GM18505 (cell line): ENCODE measurements around the gene KRTCAP3.

Experiments
- ATAC-seq: cut with Tn5 transposase; IDR thresholded peaks from one replicate; pipeline ENCODE4 v1.9.1; 2021; ENCODE audit not compliant: unreplicated experiment
- POLR2A ChIP-seq: IDR thresholded peaks from 4 replicates; pipeline ENCODE4 v1.6.1; 2011; ENCODE audit warnings: borderline replicate concordance; ENCODE audit not compliant: insufficient read depth, insufficient read length; ENCODE audit errors: extremely low read depth

Gene KRTCAP3

DNA sequence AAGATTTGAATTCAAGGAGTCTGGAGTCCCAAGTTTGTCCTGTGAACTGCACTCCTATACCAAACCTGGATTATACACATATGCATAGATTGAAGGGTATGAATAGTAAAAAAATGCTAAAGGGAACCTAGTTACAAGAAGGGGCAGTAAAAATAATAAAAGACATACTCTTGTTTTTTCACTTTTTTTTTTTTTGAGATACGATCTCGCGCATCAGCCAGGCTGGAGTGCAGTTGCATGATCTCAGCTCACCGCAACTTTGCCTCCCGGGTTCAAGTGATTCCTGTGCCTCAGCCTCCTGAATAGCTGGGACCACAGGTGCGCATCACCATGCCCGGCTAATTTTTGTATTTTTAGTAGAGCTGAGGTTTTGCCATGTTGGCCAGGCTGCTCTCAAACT lies 22.3 kb downstream of the KRTCAP3 start:
- TF ChIP-seq POLR2A = no peak
- no peak for ATAC-seq

DNA sequence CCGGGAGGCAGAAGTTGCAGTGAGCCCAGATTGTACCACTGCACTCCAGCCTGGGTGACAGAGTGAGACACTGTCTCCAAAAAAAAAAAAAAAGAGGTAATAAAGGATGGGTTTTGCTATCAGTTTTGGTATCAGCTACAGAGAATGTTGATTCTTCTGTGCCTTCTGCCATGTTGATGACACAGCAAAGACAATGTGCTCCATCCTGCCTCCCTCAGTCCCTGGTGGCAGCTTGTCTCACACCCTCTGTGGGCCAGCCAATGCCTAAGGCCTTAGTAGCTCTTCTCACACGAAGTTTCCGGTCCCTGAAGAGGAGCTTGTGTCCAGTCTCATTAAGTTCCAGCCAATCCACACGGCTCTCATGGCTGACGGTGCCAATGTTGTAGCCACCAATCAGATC lies 29.8 kb downstream of the KRTCAP3 start:
- no peak for ATAC-seq

DNA sequence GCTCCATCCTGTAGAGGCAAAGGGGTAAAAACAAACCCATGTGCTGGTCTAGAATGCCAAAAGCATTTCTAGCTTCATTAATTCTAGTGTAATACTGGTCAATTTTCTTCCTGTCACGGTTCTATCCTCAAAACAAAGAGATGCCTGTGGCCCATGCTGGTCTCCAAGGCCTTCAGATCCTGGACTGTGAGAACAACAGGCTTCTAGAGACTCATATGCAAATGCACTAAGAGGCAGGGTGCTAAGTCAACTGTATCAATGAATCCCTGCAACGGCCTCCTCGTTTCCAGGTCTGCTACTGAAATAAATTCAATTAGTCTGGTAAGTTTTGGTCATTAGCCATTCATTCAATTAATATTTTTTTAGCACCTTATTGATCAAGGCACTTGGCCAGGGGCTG lies 43.3 kb downstream of the KRTCAP3 start:
- TF ChIP-seq POLR2A = no peak
- no peak for ATAC-seq

More for the DNA sequence above, 29.8 kb downstream of the KRTCAP3 start:
- no peak for TF ChIP-seq POLR2A

DNA sequence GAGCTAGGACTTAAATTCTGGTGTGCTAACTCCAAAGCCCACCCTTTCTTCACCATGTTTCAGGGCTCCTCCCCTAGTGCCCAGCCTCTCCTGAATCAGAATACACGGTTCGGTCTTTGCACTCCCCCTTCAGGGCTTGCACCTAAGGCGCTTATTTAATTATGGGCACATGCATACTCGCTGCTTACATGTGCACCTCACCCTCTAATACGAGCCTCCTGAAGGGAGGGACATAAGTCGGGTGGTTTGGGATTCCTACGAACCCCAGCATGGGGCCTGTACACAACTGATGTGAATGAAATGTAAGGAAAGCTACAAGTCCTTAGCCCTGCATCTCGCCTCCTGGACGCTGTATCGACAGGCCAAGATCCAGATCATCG lies 46.9 kb downstream of the KRTCAP3 start:
- no peak for TF ChIP-seq POLR2A
- ATAC-seq = no peak

DNA sequence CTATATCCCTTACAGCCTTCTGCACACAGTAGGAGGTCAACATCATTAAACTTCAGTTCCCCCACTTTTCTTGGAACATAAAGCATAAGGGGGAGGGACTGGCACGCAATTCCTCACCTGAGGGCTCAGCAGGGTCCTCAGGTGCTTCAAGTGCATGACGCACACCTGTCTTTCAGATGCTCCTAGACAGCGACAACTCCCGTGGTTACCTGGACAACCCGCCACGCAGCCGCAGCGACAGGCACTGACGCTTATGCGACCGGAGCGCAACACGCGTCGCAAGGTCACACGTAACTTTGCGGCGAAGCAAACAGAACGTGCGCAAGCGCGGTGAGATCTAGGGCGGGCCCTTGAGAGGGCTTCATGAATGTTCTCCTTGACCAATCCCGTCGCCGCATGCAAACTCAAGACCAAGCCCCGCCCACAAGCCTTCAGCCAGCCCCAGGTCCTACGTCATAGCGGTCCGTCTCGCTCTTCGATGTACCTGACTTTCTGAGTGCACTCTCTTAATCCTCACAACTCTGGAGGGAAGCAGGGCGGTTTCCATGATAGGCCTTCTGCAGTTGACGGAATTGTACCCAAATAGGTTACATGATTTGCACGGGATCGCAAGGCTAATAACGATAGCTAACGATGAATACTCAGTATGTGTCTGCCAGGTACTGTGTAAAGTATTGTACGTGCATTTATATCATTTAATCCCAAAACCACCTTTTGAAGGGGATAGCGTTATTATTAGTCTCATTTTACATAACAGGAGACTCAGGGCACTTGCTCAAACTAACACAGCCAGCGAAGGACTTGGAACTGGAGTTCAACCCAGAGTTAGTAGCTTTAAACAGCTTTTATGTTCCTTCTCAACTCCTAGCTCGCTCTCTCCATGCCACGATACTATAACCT lies 47.6 kb downstream of the KRTCAP3 start, which contains the start of gene IFT172:
IFT172 (minus strand) TSS at position 246 of the 900 bp plus-strand sequence; CDS start at position 156, 90 bp downstream.
- peak; percentile 93 for ATAC-seq

DNA sequence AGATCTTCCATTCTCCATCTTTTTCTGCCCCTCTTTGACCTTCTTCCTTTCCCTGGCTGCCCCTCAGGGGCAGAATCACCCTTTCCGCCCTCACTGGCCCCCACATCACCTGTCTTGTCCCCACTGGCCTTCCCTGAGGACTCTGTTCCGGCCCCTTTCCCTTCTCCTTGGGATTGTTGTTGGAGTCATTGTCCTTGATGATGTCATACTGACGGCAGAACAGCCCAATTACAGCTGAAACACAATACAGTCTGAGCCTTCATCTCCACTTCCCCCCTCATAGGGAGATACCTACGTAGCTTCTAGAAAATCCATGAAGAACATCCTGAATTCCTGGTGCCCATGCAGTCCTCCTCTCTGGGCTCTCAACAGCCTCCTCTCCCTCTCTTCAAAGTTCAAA lies 50.4 kb downstream of the KRTCAP3 start:
- no peak for ATAC-seq

More for the DNA sequence above, 47.6 kb downstream of the KRTCAP3 start, which contains the start of gene IFT172:
- TF ChIP-seq POLR2A = peak; percentile 52

DNA sequence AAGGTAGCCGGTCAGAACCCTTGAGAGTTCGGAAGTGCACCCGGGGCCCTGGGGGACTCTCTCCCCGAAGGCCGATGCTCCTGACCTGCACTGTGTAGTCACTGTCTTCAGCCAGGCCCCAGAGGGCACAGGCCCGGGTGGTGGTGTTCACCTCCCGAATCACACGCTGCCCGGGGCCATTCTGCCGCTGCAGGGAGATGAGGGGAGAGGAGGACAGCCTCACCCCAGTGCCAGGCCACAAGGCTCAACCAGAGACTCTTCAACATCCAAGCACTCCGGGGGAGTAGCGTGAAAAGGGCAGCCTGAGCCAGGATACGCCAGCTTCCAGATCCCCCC lies 51.7 kb downstream of the KRTCAP3 start:
- TF ChIP-seq POLR2A = no peak
- no peak for ATAC-seq

More for the DNA sequence above, 50.4 kb downstream of the KRTCAP3 start:
- TF ChIP-seq POLR2A = no peak
